ENCODE measurements around the gene PAX1. TPM values are rescaled to one million over a fixed set of nuclear protein-coding genes. Genes with fewer than 3 reads are reported as not detected.

Gene PAX1
- polyA plus RNA-seq, 1 of the 3 experiments (the other 2 are of a cell fraction): not detected

GRCh38 chr20:21767200-21767738 lies 61.8 kb downstream of the PAX1 start (continued):
- TF ChIP-seq, protein P1, sequence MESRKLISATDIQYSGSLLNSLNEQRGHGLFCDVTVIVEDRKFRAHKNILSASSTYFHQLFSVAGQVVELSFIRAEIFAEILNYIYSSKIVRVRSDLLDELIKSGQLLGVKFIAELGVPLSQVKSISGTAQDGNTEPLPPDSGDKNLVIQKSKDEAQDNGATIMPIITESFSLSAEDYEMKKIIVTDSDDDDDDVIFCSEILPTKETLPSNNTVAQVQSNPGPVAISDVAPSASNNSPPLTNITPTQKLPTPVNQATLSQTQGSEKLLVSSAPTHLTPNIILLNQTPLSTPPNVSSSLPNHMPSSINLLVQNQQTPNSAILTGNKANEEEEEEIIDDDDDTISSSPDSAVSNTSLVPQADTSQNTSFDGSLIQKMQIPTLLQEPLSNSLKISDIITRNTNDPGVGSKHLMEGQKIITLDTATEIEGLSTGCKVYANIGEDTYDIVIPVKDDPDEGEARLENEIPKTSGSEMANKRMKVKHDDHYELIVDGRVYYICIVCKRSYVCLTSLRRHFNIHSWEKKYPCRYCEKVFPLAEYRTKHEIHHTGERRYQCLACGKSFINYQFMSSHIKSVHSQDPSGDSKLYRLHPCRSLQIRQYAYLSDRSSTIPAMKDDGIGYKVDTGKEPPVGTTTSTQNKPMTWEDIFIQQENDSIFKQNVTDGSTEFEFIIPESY (IDR thresholded peaks at IDR 0.05; ENCODE audit: borderline replicate concordance, low read depth): no peak
- TF ChIP-seq TEAD4 (IDR thresholded peaks at IDR 0.05; ENCODE audit: borderline replicate concordance, insufficient read depth) (no peak), YY1 (IDR thresholded peaks at IDR 0.05; ENCODE audit: low read depth) (no peak), MEF2A (IDR thresholded peaks at IDR 0.05; ENCODE audit: borderline replicate concordance, low read depth) (no peak)

DNA sequence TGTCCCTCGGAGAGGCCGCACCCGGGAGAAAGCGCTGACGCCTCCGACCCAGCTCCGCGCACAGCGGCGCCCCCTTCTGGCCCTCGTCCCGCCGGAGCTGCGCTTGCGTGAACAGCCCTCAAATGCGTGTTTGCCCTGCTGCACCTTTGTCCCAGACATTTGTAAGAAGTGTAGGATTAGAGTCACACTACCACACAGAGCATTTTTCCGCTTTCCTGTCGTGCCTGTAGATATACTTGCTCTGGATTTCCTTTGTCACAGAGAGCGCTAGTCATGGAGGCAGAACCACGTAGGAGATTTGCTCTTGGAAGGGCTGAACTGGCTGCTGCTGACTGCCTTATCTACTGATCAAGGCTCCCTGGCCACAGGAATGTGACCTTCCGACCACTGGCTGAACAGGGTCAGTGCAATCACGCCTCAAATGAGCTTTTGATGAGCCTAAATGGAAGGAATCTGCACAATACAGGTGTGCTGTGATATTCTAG lies 62.3 kb downstream of the PAX1 start:
- H3K9me3 ChIP-seq: no peaks in the 10 kb centered on the region
- DNase-seq: peak; percentile 21
- no peaks in the 10 kb centered on the region for H3K36me3 ChIP-seq (replicated peaks in 1 of 2; ENCODE audit: control insufficient read depth in 1 of 2, insufficient read depth in 2 of 2, low read length in 1 of 2)
- 2% methylated on average over 15 of the region's 22 CpGs for WGBS (ENCODE audit: low lambda C conversion rate)
- H3K27ac ChIP-seq (ENCODE audit: low read depth in 2 of 2, low read length in 1 of 2): no peak overlapping the region
- peak overlapping the region in 1 of 2 experiments; percentile 41; a peak in 1 of 4 replicates for H3K4me3 ChIP-seq (ENCODE audit: low read depth in 2 of 2, low read length in 1 of 2)
- H3K4me2 ChIP-seq: 0 out of 2 replicates have a peak overlapping the region, but pooled peaks have one; percentile 25
- H3K79me2 ChIP-seq (ENCODE audit: insufficient read depth): no peaks in the 10 kb centered on the region
- H3K9ac ChIP-seq: no peak overlapping the region
- H3K4me1 ChIP-seq (ENCODE audit: control insufficient read depth in 1 of 2, insufficient read depth in 2 of 2, low read depth in 1 of 2, low read length in 1 of 2): no peaks in the 10 kb centered on the region
- H3K9me2 ChIP-seq: no peaks in the 10 kb centered on the region
- H3F3A ChIP-seq (replicated peaks; ENCODE audit: insufficient read depth): no peaks in the 10 kb centered on the region
- no peak overlapping the region; the same call in 1 of the 2 replicates for H2AFZ ChIP-seq (ENCODE audit: low read depth)
- no peaks in the 10 kb centered on the region for H4K20me1 ChIP-seq (ENCODE audit: insufficient read depth)
- ChIA-PET CTCF (interaction anchor here (0.8 to 2.1 kb wide), 8 partner anchors 9 to 50 kb away, joined by 3 to 8 read pairs (median 4); no protein-coding TSS in a partner anchor), POLR2A (no interaction called here)
- TF ChIP-seq YY1 (IDR thresholded peaks at IDR 0.05; ENCODE audit: low read depth) (no peak), RAD21 (IDR thresholded peaks at IDR 0.05; ENCODE audit: low read length) (no peak), IRF3 (IDR thresholded peaks at IDR 0.05; ENCODE audit: low read depth, low read length) (no peak), FOXM1 (IDR thresholded peaks at IDR 0.05; ENCODE audit: low read depth) (no peak), RCOR1 (IDR thresholded peaks at IDR 0.05; ENCODE audit: low read length) (no peak), SMC3 (IDR thresholded peaks at IDR 0.05; ENCODE audit: low read depth, low read length) (0 out of 2 replicates have a peak, but pooled peaks have one; percentile 20)
- TF ChIP-seq, protein P2, sequence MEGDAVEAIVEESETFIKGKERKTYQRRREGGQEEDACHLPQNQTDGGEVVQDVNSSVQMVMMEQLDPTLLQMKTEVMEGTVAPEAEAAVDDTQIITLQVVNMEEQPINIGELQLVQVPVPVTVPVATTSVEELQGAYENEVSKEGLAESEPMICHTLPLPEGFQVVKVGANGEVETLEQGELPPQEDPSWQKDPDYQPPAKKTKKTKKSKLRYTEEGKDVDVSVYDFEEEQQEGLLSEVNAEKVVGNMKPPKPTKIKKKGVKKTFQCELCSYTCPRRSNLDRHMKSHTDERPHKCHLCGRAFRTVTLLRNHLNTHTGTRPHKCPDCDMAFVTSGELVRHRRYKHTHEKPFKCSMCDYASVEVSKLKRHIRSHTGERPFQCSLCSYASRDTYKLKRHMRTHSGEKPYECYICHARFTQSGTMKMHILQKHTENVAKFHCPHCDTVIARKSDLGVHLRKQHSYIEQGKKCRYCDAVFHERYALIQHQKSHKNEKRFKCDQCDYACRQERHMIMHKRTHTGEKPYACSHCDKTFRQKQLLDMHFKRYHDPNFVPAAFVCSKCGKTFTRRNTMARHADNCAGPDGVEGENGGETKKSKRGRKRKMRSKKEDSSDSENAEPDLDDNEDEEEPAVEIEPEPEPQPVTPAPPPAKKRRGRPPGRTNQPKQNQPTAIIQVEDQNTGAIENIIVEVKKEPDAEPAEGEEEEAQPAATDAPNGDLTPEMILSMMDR (IDR thresholded peaks at IDR 0.05): peak; percentile 55
- TF ChIP-seq, protein P1 (IDR thresholded peaks at IDR 0.05; ENCODE audit: borderline replicate concordance, low read depth): no peak
- no peaks in the 10 kb centered on the region for H3K27me3 ChIP-seq (ENCODE audit: insufficient read depth)

Small RNA genes within 50 kb of the gene (small RNA-seq; reads per million reads assigned to genes)
- 0 reads per million in 7 experiments for gene RPL41P1

Other genes starting within 250 kb of the PAX1 start
- not detected in 2 replicates for gene NKX2-2, start 191.6 kb upstream of the PAX1 start, polyA plus RNA-seq (2012; rRNA removed)

Data from SK-N-SH (cell line).